AG09319 (cell line): ENCODE data around the gene TNFRSF19.

Experiments used
- DNase-seq: peaks from one replicate; pipeline ENCODE4 v3.0.0-alpha.2; 2010; ENCODE audit warnings: low read depth; ENCODE audit errors: extremely low read depth
- TF ChIP-seq, protein P1 (sequence below): IDR thresholded peaks from 2 replicates; pipeline ENCODE4 v1.5.1; 2011; ENCODE audit warnings: low read depth, mild to moderate bottlenecking, inconsistent platforms, low read length, moderate library complexity

Gene TNFRSF19

GRCh38 chr13:23549724-23550123 is 20.5 kb upstream of the TNFRSF19 start:
- DNase-seq = no peak
- TF ChIP-seq, protein P1, sequence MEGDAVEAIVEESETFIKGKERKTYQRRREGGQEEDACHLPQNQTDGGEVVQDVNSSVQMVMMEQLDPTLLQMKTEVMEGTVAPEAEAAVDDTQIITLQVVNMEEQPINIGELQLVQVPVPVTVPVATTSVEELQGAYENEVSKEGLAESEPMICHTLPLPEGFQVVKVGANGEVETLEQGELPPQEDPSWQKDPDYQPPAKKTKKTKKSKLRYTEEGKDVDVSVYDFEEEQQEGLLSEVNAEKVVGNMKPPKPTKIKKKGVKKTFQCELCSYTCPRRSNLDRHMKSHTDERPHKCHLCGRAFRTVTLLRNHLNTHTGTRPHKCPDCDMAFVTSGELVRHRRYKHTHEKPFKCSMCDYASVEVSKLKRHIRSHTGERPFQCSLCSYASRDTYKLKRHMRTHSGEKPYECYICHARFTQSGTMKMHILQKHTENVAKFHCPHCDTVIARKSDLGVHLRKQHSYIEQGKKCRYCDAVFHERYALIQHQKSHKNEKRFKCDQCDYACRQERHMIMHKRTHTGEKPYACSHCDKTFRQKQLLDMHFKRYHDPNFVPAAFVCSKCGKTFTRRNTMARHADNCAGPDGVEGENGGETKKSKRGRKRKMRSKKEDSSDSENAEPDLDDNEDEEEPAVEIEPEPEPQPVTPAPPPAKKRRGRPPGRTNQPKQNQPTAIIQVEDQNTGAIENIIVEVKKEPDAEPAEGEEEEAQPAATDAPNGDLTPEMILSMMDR = no peak

DNA sequence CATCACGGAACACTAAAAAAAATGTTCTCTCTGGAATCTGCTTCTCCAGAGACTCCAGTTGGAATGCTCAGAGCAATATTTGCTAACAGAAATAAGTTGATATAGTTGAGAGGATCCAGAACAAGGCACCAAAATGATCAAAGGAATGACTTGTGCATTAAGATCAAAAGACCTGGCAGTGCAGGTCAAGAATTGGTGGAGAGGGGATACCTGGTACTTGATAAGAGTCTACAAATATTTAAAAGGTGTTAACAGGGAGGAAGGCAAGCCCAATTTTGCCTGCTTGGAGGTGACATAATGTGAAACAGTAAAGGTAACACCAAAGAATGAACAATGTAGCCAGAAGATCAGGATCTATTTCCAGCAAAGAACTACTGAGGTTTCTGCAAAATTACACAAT is 20.0 kb upstream of the TNFRSF19 start:
- TF ChIP-seq, protein P1 = no peak

DNA sequence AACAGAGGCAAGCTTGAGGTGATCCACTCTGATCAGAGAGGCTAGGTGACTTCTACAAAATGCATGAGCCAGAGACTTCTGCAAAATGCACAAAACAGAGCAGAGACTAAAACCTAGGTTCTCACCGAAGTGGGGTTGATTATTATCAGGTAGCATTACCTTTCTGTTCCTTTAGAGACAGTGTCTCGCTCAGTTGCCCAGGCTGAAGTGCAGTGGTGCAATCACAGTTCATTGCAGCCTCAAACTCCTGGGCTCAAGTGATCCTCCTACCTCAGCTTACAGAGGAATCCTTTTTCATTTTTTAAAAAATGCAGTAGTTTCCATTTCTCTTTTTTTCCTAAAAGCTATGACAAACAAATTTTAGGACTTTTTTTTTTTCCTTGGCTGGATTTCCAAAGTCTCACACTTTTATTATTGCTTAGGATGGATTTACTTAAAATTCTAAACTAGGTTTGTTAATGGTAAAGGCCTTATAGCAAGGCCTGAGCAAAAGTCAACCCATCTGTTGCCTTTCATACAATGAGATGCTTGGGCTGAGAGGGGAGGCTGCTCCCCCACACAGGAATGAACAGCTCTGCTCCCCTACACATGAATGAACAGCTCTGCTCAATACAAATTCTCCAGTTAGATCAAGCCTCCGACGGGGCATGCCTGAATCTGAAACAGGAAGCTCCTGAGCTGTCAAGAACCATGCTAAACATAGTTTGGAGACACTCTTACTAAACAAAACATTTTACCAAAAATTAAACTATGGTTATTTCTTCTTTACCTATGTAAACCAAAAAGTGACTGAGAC is 18.8 kb upstream of the TNFRSF19 start:
- TF ChIP-seq, protein P1 = no peak
- no peak for DNase-seq

More for the DNA sequence above, 20.0 kb upstream of the TNFRSF19 start:
- no peak for DNase-seq

DNA sequence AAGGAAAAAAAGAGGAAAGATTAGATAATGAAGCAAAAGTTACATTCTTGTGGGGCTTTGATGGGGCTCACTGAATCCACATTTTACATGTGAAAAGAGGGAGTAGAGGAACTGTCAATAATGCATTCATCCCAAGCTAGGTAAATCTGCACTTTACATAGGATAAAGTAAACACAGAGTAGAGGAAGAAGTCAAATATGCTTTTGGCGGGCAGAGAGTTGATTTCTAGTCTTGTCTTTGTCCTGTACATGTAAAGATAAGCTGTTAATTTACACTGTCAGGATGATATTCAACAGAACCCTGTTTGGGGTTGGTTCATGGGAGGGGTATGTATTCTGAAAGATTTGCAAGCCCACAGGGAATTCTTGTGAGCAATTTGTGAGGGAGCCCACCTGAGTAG is 18.0 kb upstream of the TNFRSF19 start:
- no peak for DNase-seq
- TF ChIP-seq, protein P1 = no peak

DNA sequence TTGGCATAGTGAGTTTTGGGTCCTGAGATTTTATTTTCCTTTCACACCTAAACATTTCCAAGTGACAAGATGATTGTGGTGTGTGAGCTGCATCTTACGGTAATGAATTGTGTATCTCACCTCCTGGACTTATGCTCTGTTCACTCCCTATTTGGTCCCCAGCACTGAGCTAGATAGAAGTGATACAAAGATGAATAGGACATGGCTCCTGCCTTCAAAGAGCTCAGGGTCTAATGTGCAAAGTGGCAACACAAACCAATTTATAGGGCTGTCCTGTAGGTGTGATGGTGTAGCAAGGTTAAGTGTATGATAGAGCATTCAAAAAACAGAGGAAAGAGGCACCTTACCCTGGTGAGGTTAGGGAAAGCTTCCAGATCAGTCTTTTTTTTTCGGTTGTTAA is 17.6 kb upstream of the TNFRSF19 start:
- no peak for DNase-seq
- TF ChIP-seq, protein P1 = no peak

DNA sequence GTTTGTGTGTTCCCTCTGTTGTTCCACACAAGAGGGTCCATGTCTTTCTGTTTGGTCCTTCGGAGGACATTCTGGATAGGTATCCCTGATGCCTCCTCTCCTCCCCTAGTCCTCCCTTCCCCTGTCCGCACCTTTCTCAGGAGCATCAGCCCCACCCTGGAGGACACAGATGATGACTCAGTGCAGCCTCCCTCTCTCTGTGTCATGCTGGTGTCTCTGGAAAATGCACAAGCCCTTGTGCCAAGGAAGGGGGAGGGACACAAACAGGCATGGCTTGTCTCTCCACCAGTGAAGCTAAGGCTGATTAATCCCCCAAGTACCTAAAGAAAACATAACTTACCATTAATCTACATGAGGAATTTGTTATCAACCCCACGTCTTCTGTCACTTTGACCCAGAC is 16.2 kb upstream of the TNFRSF19 start:
- no peak for DNase-seq
- TF ChIP-seq, protein P1 = no peak

DNA sequence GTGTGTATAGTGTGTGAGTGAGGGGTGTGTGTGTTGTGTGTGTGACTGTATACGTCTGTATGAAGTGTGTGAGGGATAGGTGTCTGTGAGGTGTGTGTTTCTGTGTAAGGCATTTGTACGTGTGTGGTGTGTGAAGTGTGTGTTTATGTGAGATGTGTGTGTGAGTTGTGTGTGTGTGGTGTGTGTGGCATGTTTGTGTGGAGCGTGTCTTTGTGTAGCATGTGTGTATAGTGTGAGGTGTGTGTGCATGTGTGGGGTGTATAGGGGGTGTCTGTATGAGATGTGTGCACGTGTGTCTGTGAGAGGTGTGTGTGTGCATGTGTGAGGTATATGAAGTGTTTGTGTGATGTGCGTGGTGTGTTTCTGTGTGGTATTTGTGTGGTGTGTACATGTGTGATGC is 13.2 kb upstream of the TNFRSF19 start:
- TF ChIP-seq, protein P1 = no peak
- DNase-seq = no peak
